Measurements from ENCODE around the gene APOA5. TPM values are rescaled to one million over a fixed set of nuclear protein-coding genes. Genes with fewer than 3 reads are reported as not detected.

The APOA5 gene
- total RNA-seq, 4 donors from 2014 or later: not detected

DNA sequence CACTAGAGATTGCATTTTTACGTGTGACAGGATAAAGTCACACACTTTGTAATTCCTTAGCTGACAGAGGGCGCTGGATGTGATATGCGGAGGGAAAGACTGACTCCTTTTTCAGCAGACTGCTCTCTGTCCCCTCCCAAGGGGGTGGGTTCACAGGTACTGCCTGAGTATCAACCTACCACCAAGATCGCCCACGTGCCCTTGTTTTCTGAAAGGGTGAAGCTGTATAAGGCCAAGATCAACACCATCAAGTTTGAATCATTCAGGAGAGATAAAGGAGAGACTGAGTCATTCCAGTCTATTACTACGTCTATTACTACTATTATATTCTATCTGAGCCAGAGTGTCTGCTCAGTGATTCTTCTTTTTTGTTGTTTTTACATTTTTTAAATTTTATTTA lies 49.6 kb downstream of the APOA5 start:
- TF ChIP-seq POLR2A (IDR thresholded peaks at IDR 0.05): no peak
- TF ChIP-seq, protein P1, sequence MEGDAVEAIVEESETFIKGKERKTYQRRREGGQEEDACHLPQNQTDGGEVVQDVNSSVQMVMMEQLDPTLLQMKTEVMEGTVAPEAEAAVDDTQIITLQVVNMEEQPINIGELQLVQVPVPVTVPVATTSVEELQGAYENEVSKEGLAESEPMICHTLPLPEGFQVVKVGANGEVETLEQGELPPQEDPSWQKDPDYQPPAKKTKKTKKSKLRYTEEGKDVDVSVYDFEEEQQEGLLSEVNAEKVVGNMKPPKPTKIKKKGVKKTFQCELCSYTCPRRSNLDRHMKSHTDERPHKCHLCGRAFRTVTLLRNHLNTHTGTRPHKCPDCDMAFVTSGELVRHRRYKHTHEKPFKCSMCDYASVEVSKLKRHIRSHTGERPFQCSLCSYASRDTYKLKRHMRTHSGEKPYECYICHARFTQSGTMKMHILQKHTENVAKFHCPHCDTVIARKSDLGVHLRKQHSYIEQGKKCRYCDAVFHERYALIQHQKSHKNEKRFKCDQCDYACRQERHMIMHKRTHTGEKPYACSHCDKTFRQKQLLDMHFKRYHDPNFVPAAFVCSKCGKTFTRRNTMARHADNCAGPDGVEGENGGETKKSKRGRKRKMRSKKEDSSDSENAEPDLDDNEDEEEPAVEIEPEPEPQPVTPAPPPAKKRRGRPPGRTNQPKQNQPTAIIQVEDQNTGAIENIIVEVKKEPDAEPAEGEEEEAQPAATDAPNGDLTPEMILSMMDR (IDR thresholded peaks at IDR 0.05): no peak
- intact Hi-C loops (cut with DNase I): no loop called here
- no peak for DNase-seq
- H3K4me3 ChIP-seq: no peak overlapping the region
- no peaks in the 10 kb centered on the region for H3K27me3 ChIP-seq
- WGBS, 2 donors: 84 to 89% methylated on average over 4 to 6 of the region's 6 CpGs
- H3K36me3 ChIP-seq: peaks cover 4 to 22% (median 4%) of the 10 kb centered on the region in 3 donors
- H3K9me3 ChIP-seq: no peaks in the 10 kb centered on the region
- no peak overlapping the region for H3K27ac ChIP-seq
- no peaks in the 10 kb centered on the region for H3K4me1 ChIP-seq

GRCh38 chr11:116740741-116741140 lies 50.9 kb downstream of the APOA5 start:
- Histone ChIP-seq H3K4me1 (no peaks in the 10 kb centered on the region), H3K36me3 (peaks cover 0 to 9% (median 0%) of the 10 kb centered on the region in 3 donors), H3K9me3 (no peaks in the 10 kb centered on the region), H3K27me3 (no peaks in the 10 kb centered on the region), H3K27ac (no peak overlapping the region), H3K4me3 (no peak overlapping the region)
- DNase-seq: no peak
- 65 to 67% methylated on average over 1 to 4 of the region's 4 CpGs for WGBS, 2 donors
- no peak for TF ChIP-seq POLR2A (IDR thresholded peaks at IDR 0.05)
- TF ChIP-seq, protein P1 (IDR thresholded peaks at IDR 0.05): no peak
- intact Hi-C loops (cut with DNase I): no loop called here

Other genes starting within 250 kb of the APOA5 start
- 10 to 100 TPM in 3 of 4 donors, 1 to 10 TPM in 1; 6.0 to 13.9 (median 12.0) TPM for gene BUD13, start 18.9 kb downstream of the APOA5 start, total RNA-seq
- gene ZPR1, start 3.9 kb downstream of the APOA5 start, total RNA-seq: 10 to 100 TPM; 22.1 to 31.0 (median 26.2) TPM
- gene APOA4, start 31.4 kb upstream of the APOA5 start, total RNA-seq: not detected
- gene APOC3, start 38.0 kb upstream of the APOA5 start, total RNA-seq: not detected
- gene APOA1, start 45.7 kb upstream of the APOA5 start, total RNA-seq: not detected

Data from esophagus squamous epithelium (tissue), 5 donors.